NCI-H226 (cell line): ENCODE results near the gene USP20.

Experiments
- DNase-seq: peaks from one replicate; pipeline ENCODE4 v3.0.0-alpha.2; 2015

USP20 gene

GRCh38 chr9:129929496-129930125 lies 94.4 kb downstream of the USP20 start:
- DNase-seq: no peak

GRCh38 chr9:129930743-129931142 lies 95.5 kb downstream of the USP20 start:
- no peak for DNase-seq
